PC-9 (cell line): ENCODE measurements around the gene IFNAR2. TPM values are rescaled to one million over a fixed set of nuclear protein-coding genes. Genes with fewer than 3 reads are reported as not detected.

ENCODE experiments used
- BruUV-seq: library from RNA; stranded (reverse); fragments of 400-500 nt; replicated peaks from 2 replicates; lab custom pipeline; 2021; lab: Mats Ljungman, UMichigan
- CTCF ChIA-PET: fragments of 300-600 bp; sonication (Branson Sonifier 250); formaldehyde crosslinking; loops from one replicate; lab custom pipeline; 2022; ENCODE audit warnings: antibody characterized with exemption; lab: Charles Lee
- POLR2A ChIA-PET: fragments of 300-600 bp; sonication (Branson Sonifier 250); formaldehyde crosslinking; loops from one replicate; lab custom pipeline; 2022; ENCODE audit warnings: antibody characterized with exemption; ENCODE audit not compliant: unreplicated experiment; lab: Charles Lee
- DNase-seq, 2 experiments: peaks; one replicate each; pipeline versions ENCODE4 v3.0.0 to v3.0.0-alpha.2; 2015 to 2022; ENCODE audit warnings: mixed read lengths in 1 of 2
- H2AFZ ChIP-seq: fragments of 200-600 bp; sonication (generic); 2 replicates; pipeline ENCODE4 v1.8.1; 2017; ENCODE audit warnings: antibody characterized with exemption
- H3F3A ChIP-seq: fragments of 200-600 bp; sonication (generic); 2 replicates; pipeline ENCODE4 v1.8.1; 2017; ENCODE audit warnings: antibody characterized with exemption, mild to moderate bottlenecking, low read depth; ENCODE audit not compliant: insufficient read depth
- H3K27ac ChIP-seq: fragments of 200-600 bp; sonication (generic); 2 replicates; pipeline ENCODE4 v1.6.1; 2016; ENCODE audit warnings: mixed run types
- H3K27me3 ChIP-seq: fragments of 200-600 bp; sonication (generic); 2 replicates; pipeline ENCODE4 v1.6.1; 2016; ENCODE audit warnings: low read depth, mixed run types; ENCODE audit not compliant: insufficient read depth
- H3K36me3 ChIP-seq: fragments of 200-600 bp; sonication (generic); 2 replicates; pipeline ENCODE4 v1.6.1; 2016; ENCODE audit warnings: low read depth, mixed run types
- H3K4me1 ChIP-seq: fragments of 200-600 bp; sonication (generic); replicated peaks from 2 replicates; pipeline ENCODE4 v1.6.1; 2016; ENCODE audit warnings: mixed run types; ENCODE audit not compliant: insufficient read depth
- H3K4me2 ChIP-seq: fragments of 200-600 bp; sonication (generic); 2 replicates; pipeline ENCODE4 v1.6.1; 2017; ENCODE audit warnings: mixed run types
- H3K4me3 ChIP-seq: fragments of 200-600 bp; sonication (generic); 2 replicates; pipeline ENCODE4 v1.6.1; 2016; ENCODE audit warnings: mixed run types
- H3K79me2 ChIP-seq: fragments of 200-600 bp; sonication (generic); 2 replicates; pipeline ENCODE4 v1.6.1; 2017; ENCODE audit warnings: low read depth, mixed run types
- H3K9me2 ChIP-seq: fragments of 200-600 bp; sonication (generic); 2 replicates; pipeline ENCODE4 v1.8.1; 2017; ENCODE audit warnings: mild to moderate bottlenecking; ENCODE audit not compliant: insufficient read depth
- H3K9me3 ChIP-seq: fragments of 200-600 bp; sonication (generic); 2 replicates; pipeline ENCODE4 v1.8.1; 2016; ENCODE audit warnings: low read depth; ENCODE audit not compliant: insufficient read depth
- H4K20me1 ChIP-seq: fragments of 200-600 bp; sonication (generic); 2 replicates; pipeline ENCODE4 v1.8.1; 2017; ENCODE audit not compliant: insufficient read depth
- EZH2 ChIP-seq: fragments of 200-600 bp; sonication (generic); IDR thresholded peaks from 2 replicates; pipeline ENCODE4 v1.8.0; 2017; ENCODE audit warnings: antibody characterized with exemption, low read depth
- intact Hi-C: fragments of 100-400 bp; cut with micrococcal nuclease; formaldehyde crosslinking; loops from one replicate; pipeline ENCODE4 v1.10.0; 2022; ENCODE audit not compliant: unreplicated experiment
- total RNA-seq: library from RNA; stranded (reverse); gene quantifications from 2 replicates; pipeline ENCODE4 v1.2.3, GENCODE V29; 2021
- TF ChIP-seq, protein P1 (sequence below): fragments of 200-600 bp; sonication (generic); conservative IDR thresholded peaks from 2 replicates; pipeline ENCODE4 v1.6.1; 2017; ENCODE audit warnings: mixed run types, antibody characterized with exemption, mild to moderate bottlenecking, moderate library complexity

The IFNAR2 gene
- total RNA-seq, 1 experiment from 2014 or later: 10.3 TPM

DNA sequence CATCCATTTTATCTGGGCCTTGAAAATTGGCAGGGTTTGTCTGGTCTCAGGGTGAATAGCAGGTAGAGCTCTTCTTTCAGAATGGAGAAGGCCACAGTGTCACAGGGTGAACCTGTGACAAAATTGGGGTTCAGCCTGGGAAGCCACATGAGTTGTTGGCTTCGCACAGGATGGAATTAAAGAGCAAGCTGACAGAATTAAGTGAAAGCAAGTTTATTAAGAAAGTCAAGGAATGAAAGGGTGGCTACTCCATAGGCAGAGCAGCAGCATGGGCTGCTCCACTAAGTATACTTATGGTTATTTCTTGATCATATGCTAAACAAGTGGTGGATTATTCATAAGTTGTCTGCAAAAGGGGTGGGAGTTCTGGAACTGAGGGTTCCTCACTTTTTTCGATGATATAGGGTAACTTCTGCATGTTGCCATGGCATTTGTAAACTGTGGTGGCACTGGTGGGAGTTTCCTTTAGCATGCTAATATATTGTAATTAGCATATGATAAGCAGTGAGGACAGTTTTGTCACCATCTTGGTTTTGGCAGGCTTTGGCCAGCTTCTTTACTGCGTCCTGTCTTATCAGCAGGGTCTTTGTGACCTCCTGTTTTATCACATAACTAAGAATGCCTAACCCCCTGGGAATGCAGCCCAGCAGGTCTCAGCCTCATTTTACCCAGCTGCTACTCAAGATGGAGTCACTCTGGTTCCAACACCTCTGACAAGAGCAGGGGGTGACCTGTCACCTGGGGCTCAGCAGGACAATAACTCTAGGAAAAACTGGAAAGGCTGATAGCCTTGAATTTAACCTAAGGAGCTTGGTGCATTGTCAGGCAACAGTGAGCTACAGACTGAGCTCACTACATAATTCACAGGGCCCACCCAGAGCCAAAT lies 5.1 kb downstream of the IFNAR2 start:
- Histone ChIP-seq H4K20me1 (no peaks in the 10 kb centered on the region), H3K36me3 (no peaks in the 10 kb centered on the region), H3K9me2 (no peaks in the 10 kb centered on the region), H3K27me3 (no peaks in the 10 kb centered on the region), H3K79me2 (peaks cover 5% of the 10 kb centered on the region; the same call in 1 of the 2 replicates), H3K4me2 (no peak overlapping the region), H3F3A (peaks cover 6% of the 10 kb centered on the region), H2AFZ (no peak overlapping the region), H3K9me3 (no peaks in the 10 kb centered on the region), H3K27ac (no peak overlapping the region), H3K4me1 (0 out of 2 replicates have a peak, but pooled peaks cover 7% of the 10 kb centered on the region), H3K4me3 (no peak overlapping the region)
- POLR2A ChIA-PET: no interaction called here
- BruUV-seq: no TSS peak
- CTCF ChIA-PET: interaction anchor here (0.6 kb wide), 2 partner anchors 121 to 192 kb away, joined by 3 to 5 read pairs; no protein-coding TSS in a partner anchor
- DNase-seq: no peak
- intact Hi-C loops: no loop called here
- TF ChIP-seq, protein P1, sequence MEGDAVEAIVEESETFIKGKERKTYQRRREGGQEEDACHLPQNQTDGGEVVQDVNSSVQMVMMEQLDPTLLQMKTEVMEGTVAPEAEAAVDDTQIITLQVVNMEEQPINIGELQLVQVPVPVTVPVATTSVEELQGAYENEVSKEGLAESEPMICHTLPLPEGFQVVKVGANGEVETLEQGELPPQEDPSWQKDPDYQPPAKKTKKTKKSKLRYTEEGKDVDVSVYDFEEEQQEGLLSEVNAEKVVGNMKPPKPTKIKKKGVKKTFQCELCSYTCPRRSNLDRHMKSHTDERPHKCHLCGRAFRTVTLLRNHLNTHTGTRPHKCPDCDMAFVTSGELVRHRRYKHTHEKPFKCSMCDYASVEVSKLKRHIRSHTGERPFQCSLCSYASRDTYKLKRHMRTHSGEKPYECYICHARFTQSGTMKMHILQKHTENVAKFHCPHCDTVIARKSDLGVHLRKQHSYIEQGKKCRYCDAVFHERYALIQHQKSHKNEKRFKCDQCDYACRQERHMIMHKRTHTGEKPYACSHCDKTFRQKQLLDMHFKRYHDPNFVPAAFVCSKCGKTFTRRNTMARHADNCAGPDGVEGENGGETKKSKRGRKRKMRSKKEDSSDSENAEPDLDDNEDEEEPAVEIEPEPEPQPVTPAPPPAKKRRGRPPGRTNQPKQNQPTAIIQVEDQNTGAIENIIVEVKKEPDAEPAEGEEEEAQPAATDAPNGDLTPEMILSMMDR: no peak
- TF ChIP-seq EZH2: no peak

DNA sequence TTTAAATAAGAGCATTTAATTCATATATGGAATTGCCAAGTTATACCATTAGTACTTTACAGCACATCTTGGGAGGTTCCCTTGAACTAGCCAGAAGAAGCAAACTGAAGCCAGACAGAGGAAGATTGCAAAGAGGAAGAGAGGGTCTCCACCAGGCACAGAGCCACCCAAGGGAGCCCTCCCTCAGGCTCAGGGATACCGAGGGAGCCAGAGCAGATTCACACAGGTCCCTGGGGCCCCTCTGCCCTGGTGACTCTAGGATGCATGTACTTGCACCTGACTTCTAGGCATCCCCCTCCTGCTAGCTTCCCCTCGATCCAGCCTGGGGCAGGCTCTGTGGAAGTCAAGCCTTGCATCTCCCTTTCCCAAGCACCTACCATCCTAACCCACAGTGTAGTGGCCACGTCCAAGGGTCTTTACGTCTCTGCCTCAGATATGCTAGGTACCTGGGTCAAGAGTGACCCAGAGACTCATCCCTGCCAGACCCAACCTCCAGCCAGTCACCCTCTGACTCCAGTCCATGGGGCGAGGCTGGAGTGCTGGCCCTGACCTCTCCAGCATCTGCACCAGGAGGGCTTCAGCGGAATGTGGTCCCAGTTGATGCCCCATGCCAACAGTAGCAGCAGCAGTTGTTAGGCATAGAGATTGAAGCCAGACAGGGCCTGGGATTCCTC lies 6.4 kb downstream of the IFNAR2 start:
- H3F3A ChIP-seq: no peaks in the 10 kb centered on the region; the same call in 1 of the 2 replicates
- ChIA-PET CTCF (no interaction called here), POLR2A (no interaction called here)
- DNase-seq: no peak
- H3K27me3 ChIP-seq: no peaks in the 10 kb centered on the region
- 0 out of 2 replicates have a peak, but pooled peaks cover 6% of the 10 kb centered on the region for H3K4me1 ChIP-seq
- BruUV-seq: no TSS peak
- H3K9me2 ChIP-seq: no peaks in the 10 kb centered on the region
- no peak overlapping the region for H2AFZ ChIP-seq
- H4K20me1 ChIP-seq: no peaks in the 10 kb centered on the region
- TF ChIP-seq, protein P1: no peak
- TF ChIP-seq EZH2: no peak
- H3K4me2 ChIP-seq: no peak overlapping the region
- H3K79me2 ChIP-seq: peaks cover 5% of the 10 kb centered on the region; the same call in 1 of the 2 replicates
- intact Hi-C loops: no loop called here
- no peaks in the 10 kb centered on the region for H3K9me3 ChIP-seq
- H3K27ac ChIP-seq: no peak overlapping the region
- no peak overlapping the region for H3K4me3 ChIP-seq
- H3K36me3 ChIP-seq: no peaks in the 10 kb centered on the region

DNA sequence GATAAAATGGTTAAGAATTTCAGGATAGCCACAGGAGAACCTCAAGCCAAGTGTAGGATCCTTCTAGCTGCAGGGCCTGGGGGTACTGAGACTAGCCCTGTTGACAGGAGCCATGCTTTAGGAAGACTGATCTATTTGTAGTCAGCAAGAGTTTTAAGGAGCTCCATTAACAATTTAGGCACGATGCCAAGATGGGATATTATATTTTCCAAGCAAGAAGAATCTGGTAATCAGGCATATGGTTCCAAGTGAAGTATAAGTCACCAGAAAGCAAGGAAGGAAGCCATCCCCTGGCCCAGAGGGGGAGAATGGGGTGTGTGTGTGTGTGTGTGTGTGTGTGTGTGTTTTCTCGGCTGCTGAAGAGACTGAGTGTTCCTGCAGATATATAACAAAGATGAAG lies 7.0 kb downstream of the IFNAR2 start:
- DNase-seq: no peak
- intact Hi-C loops: no loop called here
- H3K4me3 ChIP-seq: no peak overlapping the region
- CTCF ChIA-PET: no interaction called here
- POLR2A ChIA-PET: no interaction called here
- H3K4me1 ChIP-seq: no peaks in the 10 kb centered on the region
- no peak overlapping the region for H3K27ac ChIP-seq
- H3K9me3 ChIP-seq: no peaks in the 10 kb centered on the region
- H3K36me3 ChIP-seq: no peaks in the 10 kb centered on the region
- no peaks in the 10 kb centered on the region for H4K20me1 ChIP-seq
- no TSS peak for BruUV-seq
- no peaks in the 10 kb centered on the region for H3K9me2 ChIP-seq
- no peaks in the 10 kb centered on the region for H3F3A ChIP-seq
- TF ChIP-seq EZH2: no peak
- TF ChIP-seq, protein P1: no peak
- H2AFZ ChIP-seq: no peak overlapping the region
- H3K4me2 ChIP-seq: no peak overlapping the region
- H3K27me3 ChIP-seq: no peaks in the 10 kb centered on the region
- H3K79me2 ChIP-seq: no peaks in the 10 kb centered on the region; the same call in 1 of the 2 replicates
